ENCODE data around the gene TNPO3. TPM values are rescaled to one million over a fixed set of nuclear protein-coding genes. Genes with fewer than 3 reads are reported as not detected.

Gene TNPO3
- total and polyA plus RNA-seq, 12 donors = 8.0 to 37.7 (median 29.6) TPM

GRCh38 chr7:128910569-128910945 lies 144.4 kb downstream of the TNPO3 start, which contains the start of gene KCP:
KCP (minus strand) TSS chr7:128910709; CDS start chr7:128910676, 33 bp downstream.
- intact Hi-C loops (cut with DNase I) = no loop called here
- Histone ChIP-seq H3K4me3 (peak within 1 kb of the TSS; percentile 7 to 46 (median 35)), H3K36me3 (no peaks in the 10 kb centered on the region), H3K27me3 (peaks cover 5 to 74% (median 70%) of the 10 kb centered on the region in 7 donors), H3K27ac (peak within 1 kb of the TSS in 2 of 10 donors; percentile 22 to 29), H3K9me3 (no peaks in the 10 kb centered on the region), H3K4me1 (peaks cover 0 to 30% (median 16%) of the 10 kb centered on the region in 9 donors)
- no peak for TF ChIP-seq CTCF (IDR thresholded peaks at IDR 0.05)
- 18 to 21% methylated on average over 34 of the region's 34 CpGs for WGBS, 2 donors
- DNase-seq = no peak
- peak in 2 of 8 donors; percentile 14 to 32 for ATAC-seq

- WGBS, 2 donors = 8 to 10% methylated on average over 42 of the region's 42 CpGs
- TF ChIP-seq CTCF (IDR thresholded peaks at IDR 0.05) = no peak
- no peak for DNase-seq
Observed at GRCh38 chr7:128909625-128910568, 145.0 kb downstream of the TNPO3 start.

GRCh38 chr7:128908750-128909624 lies 145.9 kb downstream of the TNPO3 start:
- DNase-seq (no peak), ATAC-seq (no peak)
- H3K27ac ChIP-seq = no peak overlapping the region
- H3K4me3 ChIP-seq = no peak overlapping the region
- peaks cover 0 to 22% (median 11%) of the 10 kb centered on the region in 9 donors for H3K4me1 ChIP-seq
- 87 to 93% methylated on average over 6 of the region's 6 CpGs for WGBS, 2 donors
- H3K9me3 ChIP-seq = no peaks in the 10 kb centered on the region
- H3K27me3 ChIP-seq = peaks cover 0 to 71% (median 55%) of the 10 kb centered on the region in 7 donors
- intact Hi-C loops (cut with DNase I) = loop anchor here in 5 of 10 donors (5.0 to 10.0 kb wide), 3 partner anchors 183 to 306 kb away; no protein-coding TSS in a partner anchor
- H3K36me3 ChIP-seq = no peaks in the 10 kb centered on the region
- TF ChIP-seq CTCF (IDR thresholded peaks at IDR 0.05) = no peak

More at GRCh38 chr7:128909625-128910568, 145.0 kb downstream of the TNPO3 start:
- ATAC-seq = peak in 7 of 8 donors; percentile 3 to 40 (median 23)
- Histone ChIP-seq H3K4me3 (peak overlapping the region; percentile 7 to 46 (median 35)), H3K27me3 (peaks cover 3 to 71% (median 64%) of the 10 kb centered on the region in 7 donors), H3K4me1 (peaks cover 0 to 24% (median 11%) of the 10 kb centered on the region in 9 donors), H3K27ac (no peak overlapping the region), H3K9me3 (no peaks in the 10 kb centered on the region), H3K36me3 (no peaks in the 10 kb centered on the region)
- intact Hi-C loops (cut with DNase I) = loop anchor here in 5 of 10 donors (5.0 to 10.0 kb wide), 3 partner anchors 182 to 305 kb away; no protein-coding TSS in a partner anchor
